ENCODE data around the gene B3GALT6. TPM values are rescaled to one million over a fixed set of nuclear protein-coding genes. Genes with fewer than 3 reads are reported as not detected.

The B3GALT6 gene
- total RNA-seq, 4 donors from 2014 or later: 12.3 to 24.1 (median 15.0) TPM

DNA sequence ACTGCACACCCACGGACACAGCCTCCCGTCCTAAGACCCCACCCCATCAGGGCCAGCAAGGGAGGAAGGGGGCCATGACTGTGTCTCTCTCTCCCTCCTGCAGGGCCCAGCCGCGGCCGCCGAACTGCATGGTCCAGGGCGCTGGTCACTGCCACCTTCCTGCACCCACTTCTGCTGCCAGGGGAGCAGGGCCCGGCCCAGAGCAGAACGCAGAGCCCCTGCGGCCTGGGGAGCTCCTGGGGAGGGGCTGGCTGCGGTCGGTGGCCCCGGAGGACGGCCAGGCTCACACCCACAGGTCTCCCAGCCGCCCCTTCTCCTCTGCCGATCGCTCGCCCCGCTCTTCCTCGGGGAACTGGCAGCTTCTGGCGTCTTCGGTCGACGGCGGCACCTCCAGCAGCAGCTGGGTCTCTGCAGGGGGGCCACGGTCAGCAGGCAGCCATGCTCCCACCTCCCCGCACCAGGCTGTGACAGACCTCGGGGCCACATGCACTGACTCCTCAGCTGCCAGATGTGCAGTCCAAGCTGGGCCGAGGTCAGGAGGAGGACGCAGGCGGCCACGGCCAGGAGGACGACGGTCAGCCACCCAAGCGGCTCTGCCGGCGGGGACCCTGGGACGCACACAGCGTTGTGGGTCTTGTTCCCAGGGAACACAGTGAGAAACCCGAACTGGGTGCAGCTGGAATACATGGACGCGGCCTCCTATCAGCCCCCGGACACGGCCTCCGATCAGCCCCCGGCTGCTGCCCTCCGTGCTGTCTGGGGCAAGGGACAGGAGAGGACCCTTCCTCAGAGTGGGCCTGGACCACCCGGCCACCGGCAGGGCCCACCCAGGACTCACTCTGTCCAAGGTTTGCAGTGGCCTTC, 28.2 kb upstream of the B3GALT6 start:
- Histone ChIP-seq H3K27me3 (peaks cover 92% of the 10 kb centered on the region), H3K4me3 (no peak overlapping the region), H3K27ac (no peak overlapping the region), H3K9me3 (no peaks in the 10 kb centered on the region), H3K36me3 (no peaks in the 10 kb centered on the region), H3K4me1 (peaks cover 0 to 42% (median 6%) of the 10 kb centered on the region in 3 donors)
- ATAC-seq: no peak
- TF ChIP-seq EP300 (IDR thresholded peaks at IDR 0.05) (no peak), POLR2A (IDR thresholded peaks at IDR 0.05) (no peak), POLR2AphosphoS5 (IDR thresholded peaks at IDR 0.05) (no peak)
- TF ChIP-seq, protein P1, sequence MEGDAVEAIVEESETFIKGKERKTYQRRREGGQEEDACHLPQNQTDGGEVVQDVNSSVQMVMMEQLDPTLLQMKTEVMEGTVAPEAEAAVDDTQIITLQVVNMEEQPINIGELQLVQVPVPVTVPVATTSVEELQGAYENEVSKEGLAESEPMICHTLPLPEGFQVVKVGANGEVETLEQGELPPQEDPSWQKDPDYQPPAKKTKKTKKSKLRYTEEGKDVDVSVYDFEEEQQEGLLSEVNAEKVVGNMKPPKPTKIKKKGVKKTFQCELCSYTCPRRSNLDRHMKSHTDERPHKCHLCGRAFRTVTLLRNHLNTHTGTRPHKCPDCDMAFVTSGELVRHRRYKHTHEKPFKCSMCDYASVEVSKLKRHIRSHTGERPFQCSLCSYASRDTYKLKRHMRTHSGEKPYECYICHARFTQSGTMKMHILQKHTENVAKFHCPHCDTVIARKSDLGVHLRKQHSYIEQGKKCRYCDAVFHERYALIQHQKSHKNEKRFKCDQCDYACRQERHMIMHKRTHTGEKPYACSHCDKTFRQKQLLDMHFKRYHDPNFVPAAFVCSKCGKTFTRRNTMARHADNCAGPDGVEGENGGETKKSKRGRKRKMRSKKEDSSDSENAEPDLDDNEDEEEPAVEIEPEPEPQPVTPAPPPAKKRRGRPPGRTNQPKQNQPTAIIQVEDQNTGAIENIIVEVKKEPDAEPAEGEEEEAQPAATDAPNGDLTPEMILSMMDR (IDR thresholded peaks at IDR 0.05): no peak
- WGBS, 2 donors (ENCODE audit: low coverage in 1 of 2): 43 to 81% methylated on average over 1 to 10 of the region's 49 CpGs

DNA sequence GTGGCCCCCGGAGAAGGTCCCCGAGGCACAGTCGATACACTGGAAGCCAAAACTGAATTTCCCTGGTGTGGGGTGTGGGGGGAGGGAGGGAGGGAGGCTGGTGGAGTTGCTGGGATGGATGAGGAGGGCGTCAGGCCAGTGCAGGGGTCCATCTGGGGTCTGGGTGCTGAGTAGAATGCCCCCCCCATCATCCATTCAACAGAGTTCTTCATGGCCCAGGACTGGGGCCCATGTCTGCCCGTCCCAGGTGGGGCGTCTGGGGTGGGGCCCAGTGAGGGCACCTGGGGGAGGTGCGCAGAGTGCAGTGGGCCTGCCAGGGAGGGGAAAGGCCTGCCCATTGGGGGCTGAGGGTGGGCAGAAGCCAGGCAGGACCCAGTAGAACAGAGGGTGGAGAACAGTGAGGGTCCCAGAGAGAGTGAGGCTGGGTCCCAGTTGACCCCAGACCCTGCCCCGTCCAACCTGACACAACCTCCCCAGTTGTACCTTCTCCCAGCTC, 27.6 kb upstream of the B3GALT6 start:
- Histone ChIP-seq H3K27me3 (peaks cover 89% of the 10 kb centered on the region), H3K4me3 (no peak overlapping the region), H3K27ac (no peak overlapping the region), H3K36me3 (no peaks in the 10 kb centered on the region), H3K4me1 (peaks cover 0 to 42% (median 6%) of the 10 kb centered on the region in 3 donors), H3K9me3 (no peaks in the 10 kb centered on the region)
- no peak for ATAC-seq
- TF ChIP-seq, protein P1 (IDR thresholded peaks at IDR 0.05): no peak
- TF ChIP-seq POLR2AphosphoS5 (IDR thresholded peaks at IDR 0.05) (no peak), POLR2A (IDR thresholded peaks at IDR 0.05) (no peak), EP300 (IDR thresholded peaks at IDR 0.05) (no peak)
- WGBS, 2 donors (ENCODE audit: low coverage in 1 of 2): no CpG with 5 or more reads among the region's 8 CpGs

DNA sequence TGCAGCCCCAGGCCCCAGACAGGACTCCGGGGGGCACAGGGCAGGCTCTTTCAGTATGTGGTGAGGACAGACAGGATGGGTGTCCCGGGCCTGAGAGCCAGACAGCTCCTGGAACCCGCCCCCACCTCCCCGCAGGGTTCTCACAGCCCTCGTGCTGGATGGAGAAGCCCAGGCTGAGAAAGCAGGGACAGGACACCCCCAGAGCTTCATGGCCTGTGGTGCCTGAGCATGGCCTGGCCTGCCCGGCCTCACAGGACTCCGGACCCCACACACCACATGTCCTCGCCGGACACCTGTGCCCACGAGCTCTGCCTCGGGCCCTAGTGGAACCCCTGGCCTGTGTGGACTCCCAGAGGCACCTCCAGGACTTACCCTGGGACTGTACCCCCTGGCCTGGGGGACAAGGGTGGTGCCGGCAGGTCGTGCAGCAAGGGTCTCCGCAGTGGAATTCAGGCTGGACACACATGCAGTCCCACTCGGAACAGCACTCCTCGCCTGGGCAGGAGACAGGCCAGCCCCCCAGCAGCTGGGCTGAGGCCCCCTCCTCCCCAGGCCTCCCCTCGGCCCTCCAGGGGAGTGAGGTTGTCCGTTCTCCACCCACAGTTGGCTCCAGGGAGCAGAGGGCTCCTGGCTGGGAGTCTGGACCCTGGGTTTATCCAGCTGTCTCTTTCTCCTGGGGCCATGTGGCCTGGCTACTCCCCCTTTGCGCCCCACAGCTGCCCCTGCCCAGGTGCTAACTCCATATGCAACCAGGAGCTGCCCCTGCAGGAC, 26.9 kb upstream of the B3GALT6 start:
- TF ChIP-seq, protein P1 (IDR thresholded peaks at IDR 0.05): no peak
- no peak for TF ChIP-seq POLR2AphosphoS5 (IDR thresholded peaks at IDR 0.05)
- TF ChIP-seq POLR2A (IDR thresholded peaks at IDR 0.05): no peak
- TF ChIP-seq EP300 (IDR thresholded peaks at IDR 0.05): no peak
- peaks cover 0 to 42% (median 6%) of the 10 kb centered on the region in 3 donors for H3K4me1 ChIP-seq
- H3K36me3 ChIP-seq: no peaks in the 10 kb centered on the region
- no peaks in the 10 kb centered on the region for H3K9me3 ChIP-seq
- H3K4me3 ChIP-seq: no peak overlapping the region
- peaks cover 82% of the 10 kb centered on the region for H3K27me3 ChIP-seq
- no peak for ATAC-seq
- no CpG with 5 or more reads among the region's 19 CpGs for WGBS, 2 donors (ENCODE audit: low coverage in 1 of 2)
- H3K27ac ChIP-seq: no peak overlapping the region

DNA sequence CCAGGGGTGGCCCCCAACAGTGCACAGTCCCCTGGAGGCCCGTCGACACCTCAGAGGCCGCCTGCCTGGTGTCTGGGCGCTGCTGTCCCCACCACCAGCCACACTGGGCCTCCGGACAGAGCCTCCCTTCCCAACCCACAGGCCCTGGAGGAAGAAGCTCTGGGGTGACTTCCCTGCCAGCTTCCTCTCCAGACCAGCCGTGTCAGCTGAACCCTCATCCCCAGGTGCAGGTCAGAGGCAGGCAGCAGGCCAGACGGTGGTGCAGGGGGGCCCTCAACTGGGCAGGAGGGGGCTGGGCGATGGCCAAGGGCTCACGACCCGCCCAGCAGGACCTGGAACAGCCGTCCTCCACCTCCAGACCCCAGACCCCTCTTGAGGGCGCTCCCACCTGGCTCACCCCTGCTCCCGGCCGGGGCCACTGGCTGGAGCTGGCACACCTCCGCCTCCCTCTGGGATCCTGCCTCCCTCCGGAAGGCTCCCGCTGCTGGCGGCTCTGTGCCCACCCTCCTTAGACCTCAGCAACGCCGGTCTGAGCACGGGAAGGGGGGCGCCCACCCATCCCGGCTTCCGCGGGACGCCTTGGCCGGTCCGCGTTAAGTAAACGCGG, 26.2 kb upstream of the B3GALT6 start:
- H3K27me3 ChIP-seq: peaks cover 75% of the 10 kb centered on the region
- TF ChIP-seq POLR2AphosphoS5 (IDR thresholded peaks at IDR 0.05): no peak
- TF ChIP-seq, protein P1 (IDR thresholded peaks at IDR 0.05): no peak
- H3K36me3 ChIP-seq: no peaks in the 10 kb centered on the region
- ATAC-seq: no peak
- H3K9me3 ChIP-seq: no peaks in the 10 kb centered on the region
- no CpG with 5 or more reads among the region's 31 CpGs for WGBS, 2 donors (ENCODE audit: low coverage in 1 of 2)
- no peak overlapping the region for H3K27ac ChIP-seq
- peak overlapping the region in 1 of 2 donors; percentile 30 for H3K4me3 ChIP-seq
- peaks cover 0 to 38% (median 6%) of the 10 kb centered on the region in 3 donors for H3K4me1 ChIP-seq

Measured in gastroesophageal sphincter (tissue), 4 donors.